Activated naive CD4-positive, alpha-beta T cell treated with anti-CD3 and anti-CD28 coated beads for 36 hours (primary cell): Measurements from ENCODE around the gene SARDH. TPM values are rescaled to one million over a fixed set of nuclear protein-coding genes. Genes with fewer than 3 reads are reported as not detected.

Experiments used
- CTCF ChIA-PET: fragments of 350-600 bp; sonication (Branson Sonifier 250); formaldehyde crosslinking; loops from one replicate; lab custom pipeline; 2021; ENCODE audit warnings: antibody characterized with exemption; lab: Charles Lee
- DNase-seq: peaks from one replicate; pipeline ENCODE4 v3.0.0-alpha.2; 2020
- H3K27ac Mint-ChIP-seq: one replicate; pipeline ENCODE4 v1.8.0; 2021; ENCODE audit warnings: mild to moderate bottlenecking, mixed read lengths
- H3K27me3 Mint-ChIP-seq: one replicate; pipeline ENCODE4 v1.8.0; 2021; ENCODE audit warnings: low read depth, mixed read lengths
- H3K36me3 Mint-ChIP-seq: one replicate; pipeline ENCODE4 v1.8.0; 2021; ENCODE audit warnings: low read depth, mixed read lengths
- H3K4me1 Mint-ChIP-seq: one replicate; pipeline ENCODE4 v1.8.0; 2021; ENCODE audit warnings: low read depth, mixed read lengths
- H3K4me3 Mint-ChIP-seq: one replicate; pipeline ENCODE4 v1.8.0; 2021; ENCODE audit warnings: mild to moderate bottlenecking, moderate library complexity, mixed read lengths
- H3K9me3 Mint-ChIP-seq: one replicate; pipeline ENCODE4 v1.8.0; 2021; ENCODE audit warnings: mixed read lengths
- intact Hi-C: fragments of 100-400 bp; cut with micrococcal nuclease; formaldehyde crosslinking; loops from one replicate; pipeline ENCODE4 v1.15.1; 2023
- total RNA-seq, 2 experiments: library from RNA; stranded (reverse); gene quantifications; one replicate each; pipeline ENCODE4 v1.2.3, GENCODE V29; 2021

The SARDH gene
- total RNA-seq, 2 experiments from 2014 or later = 7.7 TPM

DNA sequence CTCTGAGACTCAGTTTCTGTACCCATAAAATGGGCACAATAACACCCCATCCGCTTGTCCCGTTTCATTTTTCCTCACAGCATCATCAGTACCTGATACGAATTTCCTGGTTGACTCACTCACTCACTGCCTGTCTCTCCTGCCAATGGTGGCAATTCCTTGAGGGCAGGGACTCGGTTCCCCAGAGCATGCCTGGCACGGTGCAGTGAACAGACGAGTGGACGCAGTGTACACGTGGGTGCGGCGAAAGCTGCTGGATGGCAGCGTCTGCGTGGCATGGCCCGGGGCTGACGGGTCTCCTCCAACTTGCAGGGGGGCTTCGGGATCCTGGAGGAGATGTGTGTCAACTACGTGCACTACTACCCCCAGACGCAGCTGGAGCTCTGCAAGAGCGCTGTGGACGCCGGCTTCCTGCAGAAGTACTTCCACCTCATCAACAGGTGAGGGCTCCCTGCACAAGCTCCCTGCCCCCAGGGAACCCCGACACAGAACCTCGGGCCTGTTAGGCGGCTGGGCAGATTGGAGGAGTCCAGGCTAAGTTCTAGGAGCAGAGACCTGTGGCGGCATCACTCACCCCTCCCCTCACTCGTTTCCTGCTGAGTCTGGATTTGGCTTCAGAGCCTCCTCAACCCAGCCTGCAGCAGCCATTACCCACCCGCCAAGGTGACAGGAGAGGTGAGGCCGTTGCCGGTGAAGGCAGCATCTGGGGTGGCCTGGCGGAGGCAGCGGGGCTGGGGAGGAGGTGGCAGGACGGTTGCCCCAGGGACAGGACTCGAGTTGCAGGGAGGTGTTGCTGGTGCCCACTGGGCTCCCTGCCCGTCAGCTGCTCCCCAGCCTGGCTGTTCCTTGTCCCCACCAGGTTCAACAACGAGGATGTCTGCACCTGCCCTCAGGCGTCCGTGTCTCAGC, 81.7 kb downstream of the SARDH start:
- peak; percentile 68 for DNase-seq
- Mint-ChIP-seq H3K27me3 (peaks cover 20% of the 10 kb centered on the region), H3K36me3 (no peaks in the 10 kb centered on the region), H3K9me3 (no peaks in the 10 kb centered on the region), H3K4me3 (no peak overlapping the region), H3K27ac (no peak overlapping the region), H3K4me1 (peaks cover 41% of the 10 kb centered on the region)
- CTCF ChIA-PET = interaction anchor here (0.9 to 2.1 kb wide), 2 partner anchors 66 to 86 kb away, joined by 3 to 8 read pairs; no protein-coding TSS in a partner anchor
- intact Hi-C loops = loop anchor here (1.0 to 5.0 kb wide), 3 partner anchors 44 to 336 kb away; partner anchors contain the start of gene VAV2

GRCh38 chr9:133655701-133656100, 82.5 kb downstream of the SARDH start:
- Mint-ChIP-seq H3K36me3 (no peaks in the 10 kb centered on the region), H3K27ac (no peak overlapping the region), H3K27me3 (peaks cover 20% of the 10 kb centered on the region), H3K4me3 (no peak overlapping the region), H3K4me1 (peaks cover 41% of the 10 kb centered on the region), H3K9me3 (no peaks in the 10 kb centered on the region)
- intact Hi-C loops = loop anchor here (1.0 to 5.0 kb wide), 3 partner anchors 45 to 337 kb away; partner anchors contain the start of gene VAV2
- DNase-seq = no peak
- CTCF ChIA-PET = interaction anchor here (2.1 kb wide), 1 partner anchor 65 kb away, joined by 8 read pairs; no protein-coding TSS in a partner anchor

GRCh38 chr9:133654736-133655657, 83.2 kb downstream of the SARDH start:
- DNase-seq = no peak
- Mint-ChIP-seq H3K9me3 (no peaks in the 10 kb centered on the region), H3K36me3 (no peaks in the 10 kb centered on the region), H3K27me3 (peaks cover 19% of the 10 kb centered on the region), H3K4me1 (peaks cover 40% of the 10 kb centered on the region), H3K27ac (no peak overlapping the region), H3K4me3 (no peak overlapping the region)
- intact Hi-C loops = loop anchor here (5.0 kb wide), 1 partner anchor 337 kb away; the partner anchor contains the start of gene VAV2
- CTCF ChIA-PET = interaction anchor here (2.1 kb wide), 1 partner anchor 65 kb away, joined by 8 read pairs; no protein-coding TSS in a partner anchor

DNA sequence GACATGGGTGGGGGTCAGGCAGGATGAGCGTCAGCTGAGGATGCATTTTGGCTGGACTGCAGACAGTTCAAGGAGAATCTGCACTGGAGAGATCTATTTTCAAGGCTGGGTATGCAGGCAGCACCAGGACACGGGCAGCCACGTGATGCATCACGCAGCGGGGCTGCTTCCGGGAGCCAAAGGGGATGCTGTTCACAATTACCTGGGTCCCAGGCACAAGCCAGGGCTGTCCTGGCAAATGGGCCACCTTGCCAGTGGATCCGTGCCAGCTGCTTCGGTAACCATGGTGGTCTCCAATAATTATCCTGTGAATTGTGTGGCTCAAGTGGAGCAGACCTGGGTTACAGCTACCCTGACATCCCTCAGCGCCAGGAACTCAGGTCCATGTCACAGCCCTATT, 84.5 kb downstream of the SARDH start:
- Mint-ChIP-seq H3K27me3 (peaks cover 17% of the 10 kb centered on the region), H3K27ac (no peak overlapping the region), H3K4me3 (no peak overlapping the region), H3K4me1 (peaks cover 28% of the 10 kb centered on the region), H3K36me3 (no peaks in the 10 kb centered on the region), H3K9me3 (no peaks in the 10 kb centered on the region)
- intact Hi-C loops = no loop called here
- CTCF ChIA-PET = interaction anchor here (0.7 to 1.2 kb wide), 2 partner anchors 63 to 89 kb away, joined by 3 read pairs; no protein-coding TSS in a partner anchor
- DNase-seq = no peak

GRCh38 chr9:133650026-133650425, 88.1 kb downstream of the SARDH start:
- CTCF ChIA-PET = no interaction called here
- Mint-ChIP-seq H3K27ac (no peak overlapping the region), H3K36me3 (no peaks in the 10 kb centered on the region), H3K27me3 (peaks cover 4% of the 10 kb centered on the region), H3K4me3 (no peak overlapping the region), H3K9me3 (no peaks in the 10 kb centered on the region), H3K4me1 (no peaks in the 10 kb centered on the region)
- DNase-seq = no peak
- intact Hi-C loops = no loop called here

- CTCF ChIA-PET = no interaction called here
- H3K4me1 Mint-ChIP-seq = no peaks in the 10 kb centered on the region
- no peak overlapping the region for H3K4me3 Mint-ChIP-seq
- DNase-seq = no peak
- H3K27ac Mint-ChIP-seq = no peak overlapping the region
- H3K9me3 Mint-ChIP-seq = no peaks in the 10 kb centered on the region
- peaks cover 2% of the 10 kb centered on the region for H3K27me3 Mint-ChIP-seq
- H3K36me3 Mint-ChIP-seq = no peaks in the 10 kb centered on the region
- intact Hi-C loops = no loop called here
Measured at GRCh38 chr9:133649194-133649593, 89.0 kb downstream of the SARDH start.

DNA sequence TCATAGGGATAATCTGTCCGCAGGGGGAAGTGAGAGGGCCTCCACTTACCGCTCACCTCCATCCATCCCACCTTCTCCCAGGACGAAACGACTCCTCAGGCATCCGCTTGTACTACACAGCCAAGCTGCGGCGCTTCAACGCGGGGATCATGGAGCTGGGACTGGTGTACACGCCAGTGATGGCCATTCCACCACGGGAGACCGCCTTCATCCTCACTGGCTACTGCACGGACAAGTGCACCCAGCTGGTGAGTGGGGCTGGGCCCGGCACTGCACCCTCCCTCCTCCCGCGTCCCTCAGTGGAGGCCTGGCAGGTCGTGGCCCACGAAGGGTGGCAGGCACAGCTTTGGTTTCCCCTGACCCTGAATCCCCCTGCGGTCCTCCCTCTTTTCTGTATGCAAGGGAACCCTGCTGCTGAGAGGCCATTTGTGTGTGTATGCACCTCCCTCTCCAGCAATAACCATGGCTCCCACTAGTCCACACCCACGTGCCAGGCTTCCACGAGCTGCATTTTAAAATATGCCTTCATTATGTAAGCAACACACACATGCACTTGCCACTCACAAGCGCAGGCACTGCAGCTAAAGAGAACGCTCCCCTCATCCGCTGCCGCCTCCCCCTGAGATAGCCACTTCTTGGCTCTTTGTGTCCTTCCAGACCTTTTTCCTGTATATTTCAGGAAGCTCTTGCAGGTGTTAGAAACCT, 90.2 kb downstream of the SARDH start:
- no peaks in the 10 kb centered on the region for H3K9me3 Mint-ChIP-seq
- no peak overlapping the region for H3K4me3 Mint-ChIP-seq
- H3K36me3 Mint-ChIP-seq = no peaks in the 10 kb centered on the region
- intact Hi-C loops = no loop called here
- no peaks in the 10 kb centered on the region for H3K4me1 Mint-ChIP-seq
- no peak overlapping the region for H3K27ac Mint-ChIP-seq
- CTCF ChIA-PET = interaction anchor here (1.8 kb wide), 1 partner anchor 115 kb away, joined by 5 read pairs; no protein-coding TSS in a partner anchor
- no peak for DNase-seq
- H3K27me3 Mint-ChIP-seq = no peaks in the 10 kb centered on the region

DNA sequence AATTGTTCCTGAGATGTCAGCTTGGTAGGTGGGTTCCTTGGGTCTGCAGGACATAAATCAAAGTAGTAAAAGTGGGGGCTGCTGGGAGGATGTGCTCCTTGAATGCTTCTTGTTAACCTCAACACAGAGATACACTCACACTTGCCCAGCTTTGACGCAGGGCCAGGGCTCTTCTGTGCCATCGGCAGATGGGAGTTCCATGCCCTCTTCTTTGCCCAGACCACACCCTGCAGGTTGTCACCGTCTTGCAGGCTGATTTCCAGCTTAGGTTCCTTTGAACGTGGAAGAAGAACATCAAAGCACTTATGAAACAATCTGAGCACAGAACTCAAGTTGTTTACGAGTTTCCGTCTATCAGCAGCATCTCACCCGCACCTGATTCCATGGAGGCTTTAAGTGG, 91.0 kb downstream of the SARDH start:
- no peaks in the 10 kb centered on the region for H3K36me3 Mint-ChIP-seq
- intact Hi-C loops = no loop called here
- DNase-seq = no peak
- CTCF ChIA-PET = interaction anchor here (1.8 kb wide), 1 partner anchor 114 kb away, joined by 5 read pairs; no protein-coding TSS in a partner anchor
- H3K9me3 Mint-ChIP-seq = no peaks in the 10 kb centered on the region
- H3K27ac Mint-ChIP-seq = no peak overlapping the region
- no peaks in the 10 kb centered on the region for H3K4me1 Mint-ChIP-seq
- H3K4me3 Mint-ChIP-seq = no peak overlapping the region
- no peaks in the 10 kb centered on the region for H3K27me3 Mint-ChIP-seq

DNA sequence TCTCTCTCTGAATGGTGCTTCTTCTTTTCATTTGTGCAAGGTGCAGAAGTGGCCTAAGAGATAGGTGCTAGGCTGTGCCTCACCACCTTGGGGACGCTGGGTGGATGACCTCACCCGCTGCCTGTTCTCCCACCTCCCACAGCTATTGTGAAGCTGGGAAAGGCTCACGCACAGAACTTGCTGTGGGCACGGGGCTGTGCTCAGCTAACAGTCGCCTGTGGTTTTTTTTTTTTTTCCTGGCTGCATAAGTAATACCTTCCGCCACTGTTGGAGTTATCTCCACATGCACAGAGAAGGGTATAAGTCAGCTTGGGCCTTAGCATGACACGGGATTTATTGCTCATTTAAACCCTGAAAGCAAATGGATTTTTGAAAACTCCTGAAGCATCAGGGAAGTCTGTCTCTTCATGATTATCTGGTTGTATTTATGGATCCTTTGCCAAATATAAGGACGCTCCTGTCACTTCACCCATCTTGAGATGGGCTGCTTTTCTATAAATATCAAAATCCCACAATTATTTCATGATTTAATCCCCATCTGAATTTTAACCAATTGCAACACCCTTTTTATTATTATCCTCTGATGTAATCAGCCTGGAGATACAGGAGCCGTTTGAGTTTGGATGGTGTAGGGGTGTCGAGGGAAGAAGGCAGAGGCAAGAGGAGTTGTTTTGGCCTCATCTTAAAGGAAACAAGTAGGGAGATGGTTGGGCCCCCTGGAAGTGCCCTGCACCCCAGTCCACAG, 93.0 kb downstream of the SARDH start:
- intact Hi-C loops = no loop called here

DNA sequence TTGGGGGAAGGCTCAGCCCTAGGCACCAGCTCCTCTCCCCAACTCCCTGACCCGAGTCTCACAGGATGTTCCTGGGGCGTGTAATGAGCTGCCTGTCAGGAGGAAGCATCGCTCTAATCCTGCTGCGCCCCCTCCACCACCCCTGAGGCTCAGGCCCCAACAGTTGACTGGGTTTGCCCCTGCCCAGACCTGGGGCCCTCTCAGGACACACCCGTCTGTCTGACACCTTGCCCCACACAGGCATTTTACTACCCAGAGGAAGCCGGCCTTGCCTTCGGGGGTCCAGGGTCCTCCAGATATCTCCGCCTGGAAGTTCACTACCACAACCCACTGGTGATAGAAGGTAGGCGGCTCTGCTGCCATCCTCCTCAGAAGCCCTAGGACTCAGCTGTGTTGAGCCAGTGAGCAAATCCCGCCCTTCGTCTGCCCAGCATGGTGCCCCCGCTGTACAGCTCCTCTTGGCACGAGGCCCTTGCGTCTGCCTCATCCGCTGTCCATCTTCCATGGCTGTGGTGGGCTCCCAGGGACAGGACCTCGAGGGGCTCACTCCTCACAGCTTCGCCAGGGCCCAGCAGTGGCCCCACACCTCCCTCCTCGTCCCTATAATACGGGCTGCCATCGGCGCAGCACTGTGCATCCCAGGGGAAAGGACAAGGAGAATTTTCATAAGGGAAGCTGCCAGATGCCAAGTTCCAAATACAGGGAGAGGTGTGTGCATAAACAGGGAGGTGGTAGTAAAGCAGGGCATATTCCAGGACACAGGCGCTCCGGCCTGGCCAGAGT, 94.0 kb downstream of the SARDH start:
- Mint-ChIP-seq H3K4me3 (no peak overlapping the region), H3K36me3 (no peaks in the 10 kb centered on the region), H3K27me3 (no peaks in the 10 kb centered on the region), H3K9me3 (no peaks in the 10 kb centered on the region), H3K27ac (no peak overlapping the region), H3K4me1 (no peaks in the 10 kb centered on the region)
- intact Hi-C loops = no loop called here
- CTCF ChIA-PET = interaction anchor here (0.8 kb wide), 1 partner anchor 71 kb away, joined by 3 read pairs; no protein-coding TSS in a partner anchor
- no peak for DNase-seq

More for the DNA sequence above, 93.0 kb downstream of the SARDH start:
- Mint-ChIP-seq H3K36me3 (no peaks in the 10 kb centered on the region), H3K27ac (no peak overlapping the region), H3K4me3 (no peak overlapping the region), H3K9me3 (no peaks in the 10 kb centered on the region), H3K4me1 (no peaks in the 10 kb centered on the region), H3K27me3 (no peaks in the 10 kb centered on the region)
- CTCF ChIA-PET = interaction anchor here (0.6 to 0.8 kb wide), 2 partner anchors 70 to 80 kb away, joined by 3 read pairs; no protein-coding TSS in a partner anchor
- DNase-seq = no peak
